ENCODE results near the gene TDRD6. TPM values are rescaled to one million over a fixed set of nuclear protein-coding genes. Genes with fewer than 3 reads are reported as not detected.

Gene TDRD6
- total RNA-seq, 1 experiment from 2014 or later: 0.02 TPM

GRCh38 chr6:46657642-46658041, 30.0 kb upstream of the TDRD6 start:
- no peaks in the 10 kb centered on the region; the same call in 1 of the 2 replicates for H3K27me3 ChIP-seq (ENCODE audit: insufficient read depth, low read length)
- no peak for TF ChIP-seq CTCF (conservative IDR thresholded peaks at IDR 0.05)
- Mint-ChIP-seq H3K4me1 (peaks cover 6 to 7% of the 10 kb centered on the region in 2 experiments), H3K27me3 (ENCODE audit: low read depth) (peaks cover 20% of the 10 kb centered on the region), H3K27ac (no peak overlapping the region), H3K36me3 (ENCODE audit: insufficient read depth in 1 of 3, low read depth in 3 of 3) (no peaks in the 10 kb centered on the region; a peak in 1 of 7 replicates), H3K9me3 (no peaks in the 10 kb centered on the region), H3K4me3 (no peak overlapping the region)
- H2AK5ac ChIP-seq (ENCODE audit: insufficient read length, low read length): no peak overlapping the region
- H2BK120ac ChIP-seq (ENCODE audit: low read depth, low read length, poor library complexity, severe bottlenecking): no peak overlapping the region
- no peak overlapping the region for H4K5ac ChIP-seq (ENCODE audit: insufficient read length, low read depth, low read length)
- H3K79me2 ChIP-seq (ENCODE audit: insufficient read depth, low read length): no peaks in the 10 kb centered on the region
- H2BK20ac ChIP-seq (ENCODE audit: low read depth, low read length, poor library complexity, severe bottlenecking): no peak overlapping the region
- H2BK15ac ChIP-seq (ENCODE audit: low read depth, low read length): no peak overlapping the region
- no peaks in the 10 kb centered on the region for H3K4me1 ChIP-seq (ENCODE audit: insufficient read depth, low read length)
- H3K14ac ChIP-seq (ENCODE audit: insufficient read depth, low read length): no peak overlapping the region
- no peak overlapping the region for H2AFZ ChIP-seq (ENCODE audit: low read length)
- H3K18ac ChIP-seq (ENCODE audit: insufficient read length, low read depth, low read length): no peak overlapping the region
- no peak overlapping the region for H3K23ac ChIP-seq (ENCODE audit: insufficient read length, low read depth, low read length)
- no peaks in the 10 kb centered on the region for H3K9me3 ChIP-seq (ENCODE audit: control insufficient read depth, low read depth, low read length)
- no peak overlapping the region for H2BK12ac ChIP-seq (ENCODE audit: insufficient read length, low read depth, low read length)
- H3K4me2 ChIP-seq (ENCODE audit: insufficient read depth, insufficient read length, low read length): no peak overlapping the region
- no peak overlapping the region for H4K8ac ChIP-seq (replicated peaks; ENCODE audit: insufficient read length, low read depth, low read length)
- no peak overlapping the region for H3K27ac ChIP-seq (ENCODE audit: insufficient read length, low read depth, low read length)
- H2BK5ac ChIP-seq (ENCODE audit: insufficient read length, low read length): no peak overlapping the region
- H3K9ac ChIP-seq (ENCODE audit: extremely low read depth, insufficient read length, low read length): no peak overlapping the region
- no peak overlapping the region for H4K91ac ChIP-seq (ENCODE audit: insufficient read length, low read depth, low read length)
- no peak overlapping the region for H3K56ac ChIP-seq (ENCODE audit: insufficient read length, low read depth, low read length)
- no peak overlapping the region for H3K4ac ChIP-seq (ENCODE audit: low read depth, low read length)
- DNase-seq: no peak
- H3K79me1 ChIP-seq (ENCODE audit: insufficient read depth, low read depth, low read length, poor library complexity, severe bottlenecking): no peaks in the 10 kb centered on the region
- H4K20me1 ChIP-seq (ENCODE audit: control insufficient read depth, insufficient read depth, insufficient read length): no peaks in the 10 kb centered on the region
- H3T11ph ChIP-seq (ENCODE audit: low read length): no peak overlapping the region
- no peaks in the 10 kb centered on the region for H3K23me2 ChIP-seq (ENCODE audit: insufficient read length, low read depth, low read length, poor library complexity, severe bottlenecking)
